ENCODE data around the gene LELP1. TPM values are rescaled to one million over a fixed set of nuclear protein-coding genes. Genes with fewer than 3 reads are reported as not detected.

LELP1 gene
- total RNA-seq, 1 donor from 2014 or later: not detected

DNA sequence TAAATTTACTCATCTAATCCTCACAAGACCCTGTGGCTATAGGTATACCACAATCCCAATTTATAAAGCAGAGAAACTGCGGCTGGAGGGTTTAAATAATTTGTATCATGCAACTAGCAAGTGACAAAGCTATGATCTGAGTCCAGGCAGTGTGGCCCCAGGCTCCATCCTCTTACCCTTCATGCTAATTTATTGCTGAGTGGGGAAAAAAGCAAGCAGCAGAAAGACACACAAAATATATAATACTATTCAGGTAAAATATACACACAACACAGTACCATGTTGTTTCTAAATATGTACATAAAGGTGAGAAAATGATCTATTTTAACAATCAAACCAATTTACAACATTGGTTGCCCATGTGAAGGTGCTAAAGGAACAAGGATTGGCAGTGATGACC lies 38.9 kb downstream of the LELP1 start:
- no peak overlapping the region for H3K4me3 ChIP-seq (ENCODE audit: low read depth, low read length)
- TF ChIP-seq, protein P1, sequence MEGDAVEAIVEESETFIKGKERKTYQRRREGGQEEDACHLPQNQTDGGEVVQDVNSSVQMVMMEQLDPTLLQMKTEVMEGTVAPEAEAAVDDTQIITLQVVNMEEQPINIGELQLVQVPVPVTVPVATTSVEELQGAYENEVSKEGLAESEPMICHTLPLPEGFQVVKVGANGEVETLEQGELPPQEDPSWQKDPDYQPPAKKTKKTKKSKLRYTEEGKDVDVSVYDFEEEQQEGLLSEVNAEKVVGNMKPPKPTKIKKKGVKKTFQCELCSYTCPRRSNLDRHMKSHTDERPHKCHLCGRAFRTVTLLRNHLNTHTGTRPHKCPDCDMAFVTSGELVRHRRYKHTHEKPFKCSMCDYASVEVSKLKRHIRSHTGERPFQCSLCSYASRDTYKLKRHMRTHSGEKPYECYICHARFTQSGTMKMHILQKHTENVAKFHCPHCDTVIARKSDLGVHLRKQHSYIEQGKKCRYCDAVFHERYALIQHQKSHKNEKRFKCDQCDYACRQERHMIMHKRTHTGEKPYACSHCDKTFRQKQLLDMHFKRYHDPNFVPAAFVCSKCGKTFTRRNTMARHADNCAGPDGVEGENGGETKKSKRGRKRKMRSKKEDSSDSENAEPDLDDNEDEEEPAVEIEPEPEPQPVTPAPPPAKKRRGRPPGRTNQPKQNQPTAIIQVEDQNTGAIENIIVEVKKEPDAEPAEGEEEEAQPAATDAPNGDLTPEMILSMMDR (conservative IDR thresholded peaks at IDR 0.05; ENCODE audit: low read depth, low read length): no peak
- DNase-seq (ENCODE audit: low read depth): no peak

DNA sequence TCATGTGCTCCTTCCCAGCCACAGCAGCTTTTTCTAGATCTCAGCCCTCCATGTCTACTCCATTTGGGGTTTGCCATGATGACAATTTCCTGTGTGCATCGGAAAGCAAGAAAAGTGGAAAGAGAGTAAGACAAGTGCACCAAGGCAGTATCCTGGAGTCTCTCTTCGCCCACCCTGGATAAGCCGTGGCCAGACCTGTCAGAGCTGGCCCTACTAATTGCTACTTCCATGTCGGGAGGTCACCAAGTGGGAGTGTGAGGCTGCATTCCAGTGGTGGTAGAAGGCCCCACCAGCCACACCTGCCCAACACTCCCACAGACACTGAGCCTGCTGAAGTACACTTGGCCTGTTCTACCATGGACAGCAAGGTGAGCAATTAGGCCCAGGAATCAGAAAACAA lies 42.2 kb downstream of the LELP1 start:
- DNase-seq (ENCODE audit: low read depth): no peak
- H3K4me3 ChIP-seq (ENCODE audit: low read depth, low read length): no peak overlapping the region
- TF ChIP-seq, protein P1 (conservative IDR thresholded peaks at IDR 0.05; ENCODE audit: low read depth, low read length): no peak

DNA sequence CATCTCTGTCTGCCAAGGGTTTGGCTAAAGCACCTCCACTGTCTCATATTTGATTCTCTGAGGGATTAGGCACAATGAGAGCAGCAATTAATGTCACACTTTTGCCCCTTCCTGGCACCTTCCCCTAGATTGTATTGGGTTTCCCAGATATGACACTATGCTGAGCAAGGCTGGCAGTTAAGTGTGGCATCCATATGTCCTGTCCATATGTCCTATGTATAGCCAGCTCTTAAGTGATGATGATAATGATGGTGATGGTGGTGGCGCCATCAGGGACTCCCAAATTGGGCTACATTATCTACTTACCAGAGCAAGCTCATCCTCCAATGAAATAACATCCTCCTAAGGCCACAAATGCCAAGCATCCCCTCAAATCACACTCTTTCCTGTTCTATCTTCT lies 42.8 kb downstream of the LELP1 start:
- TF ChIP-seq, protein P1 (conservative IDR thresholded peaks at IDR 0.05; ENCODE audit: low read depth, low read length): no peak
- no peak for DNase-seq (ENCODE audit: low read depth)

DNA sequence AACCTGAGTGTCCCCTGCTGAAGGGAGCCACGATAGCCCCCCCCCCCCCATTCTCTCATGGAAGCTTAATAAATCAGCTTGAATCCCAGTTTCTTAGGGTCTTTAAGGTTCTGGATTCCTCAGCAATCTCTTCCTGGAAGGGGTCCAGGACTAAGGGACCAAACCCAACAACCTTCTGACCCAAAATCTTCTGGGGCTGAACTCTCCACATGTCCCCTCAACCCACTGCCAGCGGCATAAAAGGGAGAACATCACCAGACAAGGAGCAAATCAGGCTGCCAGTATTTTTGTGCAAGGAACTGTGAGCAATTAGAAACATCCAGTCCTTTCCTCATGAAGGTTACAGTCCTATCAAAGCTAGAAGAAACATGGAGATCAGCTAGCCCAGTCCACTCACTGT lies 43.6 kb downstream of the LELP1 start:
- H3K4me3 ChIP-seq (ENCODE audit: low read depth, low read length): no peak overlapping the region
- TF ChIP-seq, protein P1 (conservative IDR thresholded peaks at IDR 0.05; ENCODE audit: low read depth, low read length): no peak
- no peak for DNase-seq (ENCODE audit: low read depth)

More for the DNA sequence above, 42.8 kb downstream of the LELP1 start:
- H3K4me3 ChIP-seq (ENCODE audit: low read depth, low read length): no peak overlapping the region

DNA sequence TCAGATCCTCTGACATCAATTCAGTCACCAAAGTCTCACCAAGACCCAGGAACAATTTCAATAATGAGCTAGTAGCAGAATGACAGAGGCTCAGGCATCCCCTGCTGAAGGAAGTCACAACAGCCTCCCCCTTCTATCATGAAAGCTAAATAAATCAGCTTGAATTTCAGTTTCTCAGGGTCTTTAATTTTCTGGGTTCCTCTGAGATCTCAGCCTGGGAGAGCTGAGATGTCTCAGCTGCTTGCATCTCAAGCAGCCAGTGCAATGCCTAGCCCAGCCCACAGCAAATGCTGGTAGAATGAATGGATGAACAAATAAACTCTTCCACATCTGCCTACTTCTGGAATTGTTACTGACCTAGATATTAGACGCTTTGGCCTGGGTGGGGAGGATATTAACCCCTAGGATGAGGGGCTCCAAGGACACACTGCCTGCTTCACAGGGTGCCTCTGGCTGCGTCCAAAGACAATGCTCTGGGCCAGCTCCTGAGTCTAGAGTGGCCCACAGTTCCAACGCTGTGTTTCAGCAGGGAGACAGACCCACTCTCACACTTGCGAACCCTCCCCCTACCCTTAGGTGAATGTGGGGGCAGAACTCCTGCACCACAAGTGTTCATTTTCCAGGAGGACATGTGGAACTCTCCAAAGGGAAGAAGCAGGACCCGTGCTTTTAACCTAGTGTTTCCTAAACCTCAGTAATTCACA lies 45.1 kb downstream of the LELP1 start:
- no peak overlapping the region for H3K4me3 ChIP-seq (ENCODE audit: low read depth, low read length)
- TF ChIP-seq, protein P1 (conservative IDR thresholded peaks at IDR 0.05; ENCODE audit: low read depth, low read length): no peak
- DNase-seq (ENCODE audit: low read depth): no peak

DNA sequence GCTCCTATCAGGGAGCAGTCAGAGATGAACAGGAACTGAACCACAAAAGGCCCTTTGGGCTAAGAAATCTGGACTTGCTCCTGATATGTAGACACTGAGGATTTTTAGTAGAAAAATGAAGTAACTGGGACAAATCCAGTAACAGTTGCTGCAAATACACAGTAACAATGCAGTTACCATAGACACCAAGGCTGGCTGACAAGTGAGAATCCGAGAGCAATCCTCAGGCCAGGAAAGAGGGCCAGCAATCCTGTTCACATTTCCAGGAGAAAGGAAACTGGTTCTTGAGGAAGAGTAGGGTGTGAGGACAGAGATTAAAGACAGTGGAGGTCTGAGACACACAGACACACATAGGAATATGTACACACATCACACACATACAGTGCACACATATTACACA lies 46.9 kb downstream of the LELP1 start:
- no peak overlapping the region for H3K4me3 ChIP-seq (ENCODE audit: low read depth, low read length)
- TF ChIP-seq, protein P1 (conservative IDR thresholded peaks at IDR 0.05; ENCODE audit: low read depth, low read length): no peak

DNA sequence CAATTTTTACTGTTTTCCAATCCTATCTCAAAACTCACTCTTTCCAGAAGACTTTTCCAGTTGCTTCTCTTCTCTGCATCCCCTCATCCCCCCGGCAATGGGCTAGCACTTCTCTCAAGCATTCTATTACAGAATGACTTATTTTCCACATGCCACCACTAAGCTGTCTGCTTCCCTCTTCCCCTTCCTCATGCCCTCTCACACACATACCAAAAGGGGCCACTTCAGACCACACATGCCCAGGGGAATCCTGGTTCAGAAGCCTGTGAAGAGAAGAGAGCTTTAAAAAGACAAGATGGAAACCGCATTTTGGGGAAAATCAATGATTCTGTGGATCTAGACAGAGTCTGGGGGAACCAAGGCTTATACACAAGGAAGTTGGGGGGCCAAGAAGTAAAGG lies 47.9 kb downstream of the LELP1 start:
- TF ChIP-seq, protein P1 (conservative IDR thresholded peaks at IDR 0.05; ENCODE audit: low read depth, low read length): no peak

More for the DNA sequence above, 46.9 kb downstream of the LELP1 start:
- DNase-seq (ENCODE audit: low read depth): no peak

More for the DNA sequence above, 47.9 kb downstream of the LELP1 start:
- no peak for DNase-seq (ENCODE audit: low read depth)
- H3K4me3 ChIP-seq (ENCODE audit: low read depth, low read length): no peak overlapping the region

Data from epithelial cell of proximal tubule (primary cell).